ENCODE data around the gene TANGO6.

Gene TANGO6

DNA sequence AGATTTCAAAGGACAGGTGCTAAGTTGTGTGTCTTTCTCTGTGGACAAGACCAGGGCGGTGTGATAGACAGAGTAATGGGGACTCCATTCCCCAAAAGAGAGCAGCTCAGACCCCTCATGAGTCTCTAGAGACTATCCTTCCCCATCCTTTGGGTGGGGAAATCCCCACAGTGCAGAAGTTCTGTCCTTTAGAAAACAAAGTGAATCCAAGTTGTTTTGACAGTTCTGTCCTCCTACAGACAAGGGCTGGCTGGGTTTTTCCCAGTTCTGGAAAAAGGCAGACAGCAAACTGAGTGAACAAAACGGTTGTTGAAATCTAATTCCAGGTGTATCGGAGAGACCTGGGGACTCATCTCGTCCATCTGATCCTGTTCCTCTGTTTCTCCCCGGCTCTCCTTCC, 251.2 kb downstream of the TANGO6 start:
- DNase-seq (ENCODE audit: low read depth in 3 of 3): no peak

DNA sequence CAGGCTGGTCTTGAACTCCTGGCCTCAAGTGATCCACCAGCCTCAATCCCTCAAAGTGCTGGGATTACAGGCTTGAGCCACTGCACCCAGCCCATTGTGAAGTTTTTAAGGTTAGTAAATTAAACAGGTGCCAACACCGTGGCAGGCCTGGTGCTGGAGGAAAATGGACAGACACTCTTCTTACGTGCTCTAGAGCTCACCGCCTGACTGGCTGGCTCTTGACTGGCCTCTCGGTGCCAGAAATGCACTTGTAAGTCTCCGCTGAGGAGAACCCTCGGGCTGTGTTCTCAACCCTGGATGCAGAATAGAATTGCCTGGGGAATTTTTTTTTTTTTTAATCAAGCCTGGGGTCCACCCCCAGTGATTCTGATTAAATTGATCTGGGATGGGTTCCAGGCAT, 251.9 kb downstream of the TANGO6 start:
- no peak for DNase-seq (ENCODE audit: low read depth in 3 of 3)

DNA sequence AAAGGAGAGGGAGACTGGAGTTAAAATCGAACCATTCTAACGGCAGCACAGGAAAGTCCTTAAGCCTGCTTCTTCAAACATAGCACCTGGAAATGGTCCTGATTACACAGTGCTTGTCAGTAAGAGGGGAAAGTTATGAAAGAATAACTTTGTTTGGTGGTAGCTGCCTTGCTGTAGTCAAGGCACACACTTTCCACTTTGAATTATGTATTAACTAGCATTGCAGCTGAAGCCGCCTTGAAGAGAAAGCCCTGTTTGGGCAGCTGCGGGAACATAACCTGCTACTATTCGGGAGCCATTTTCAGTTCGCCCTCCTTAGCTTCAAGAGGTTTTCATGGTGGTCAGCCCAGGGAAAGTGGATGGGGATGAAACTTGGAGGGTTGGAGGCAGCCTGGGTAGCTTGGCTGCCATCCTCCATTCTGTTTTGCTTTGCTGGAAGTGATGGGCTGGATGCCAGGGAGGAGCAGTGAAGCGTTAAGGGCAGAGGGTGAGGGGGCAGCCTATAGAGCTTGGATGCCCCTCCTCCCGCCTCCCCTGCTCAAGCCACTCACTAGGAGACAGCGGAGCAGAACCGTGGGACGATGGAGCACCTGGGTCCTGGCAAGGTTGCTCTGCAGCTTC, 256.9 kb downstream of the TANGO6 start:
- no peak for DNase-seq (ENCODE audit: low read depth in 3 of 3)

DNA sequence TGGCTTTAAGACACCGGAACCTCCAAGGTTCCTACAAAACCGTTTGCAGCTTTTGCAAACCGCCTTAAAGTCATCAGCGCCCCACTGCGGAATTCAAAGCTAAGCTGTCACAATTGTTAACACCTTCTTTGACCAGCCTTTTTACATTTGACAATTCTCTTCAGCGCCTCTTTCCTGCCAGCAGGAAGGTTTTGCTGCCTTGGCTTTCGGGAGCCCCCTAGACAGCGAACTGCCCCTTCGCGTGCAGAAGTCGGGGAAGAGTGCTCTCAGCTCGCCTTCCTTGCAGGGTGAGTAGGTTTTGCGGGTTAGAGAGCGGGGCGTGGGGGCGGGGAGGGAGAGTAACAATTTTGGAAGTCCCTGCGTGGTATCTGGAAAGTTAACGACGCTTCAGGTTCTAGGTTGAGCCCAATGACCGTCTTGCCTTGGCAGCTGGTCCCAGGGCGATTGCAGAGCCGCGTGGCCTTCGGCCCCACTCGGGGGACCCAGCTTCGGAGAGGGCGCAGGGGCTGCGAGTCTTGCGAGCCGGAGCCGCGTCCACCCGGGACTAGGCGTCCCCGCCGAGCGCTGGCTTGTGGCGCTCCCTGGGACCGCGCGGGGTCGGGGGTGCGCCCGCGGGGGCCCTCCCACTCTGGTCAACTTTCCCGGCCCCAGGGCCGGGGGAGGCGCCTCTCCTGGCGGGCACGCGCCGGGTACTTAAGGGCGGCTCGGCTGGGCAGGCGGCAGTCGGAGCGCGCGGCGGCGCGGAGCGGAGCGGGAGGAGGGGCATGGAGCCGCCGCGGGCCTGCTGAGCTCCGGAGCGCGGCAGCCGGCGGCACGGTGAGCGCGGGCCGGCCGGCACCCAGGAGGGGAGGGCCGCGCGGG, 262.4 kb downstream of the TANGO6 start, which contains the start of gene HAS3:
HAS3 (plus strand) TSS at position 153 of the 861 bp plus-strand sequence. CDS start 3,743 bp downstream, outside the sequence.
- DNase-seq (ENCODE audit: low read depth in 3 of 3): no peak

DNA sequence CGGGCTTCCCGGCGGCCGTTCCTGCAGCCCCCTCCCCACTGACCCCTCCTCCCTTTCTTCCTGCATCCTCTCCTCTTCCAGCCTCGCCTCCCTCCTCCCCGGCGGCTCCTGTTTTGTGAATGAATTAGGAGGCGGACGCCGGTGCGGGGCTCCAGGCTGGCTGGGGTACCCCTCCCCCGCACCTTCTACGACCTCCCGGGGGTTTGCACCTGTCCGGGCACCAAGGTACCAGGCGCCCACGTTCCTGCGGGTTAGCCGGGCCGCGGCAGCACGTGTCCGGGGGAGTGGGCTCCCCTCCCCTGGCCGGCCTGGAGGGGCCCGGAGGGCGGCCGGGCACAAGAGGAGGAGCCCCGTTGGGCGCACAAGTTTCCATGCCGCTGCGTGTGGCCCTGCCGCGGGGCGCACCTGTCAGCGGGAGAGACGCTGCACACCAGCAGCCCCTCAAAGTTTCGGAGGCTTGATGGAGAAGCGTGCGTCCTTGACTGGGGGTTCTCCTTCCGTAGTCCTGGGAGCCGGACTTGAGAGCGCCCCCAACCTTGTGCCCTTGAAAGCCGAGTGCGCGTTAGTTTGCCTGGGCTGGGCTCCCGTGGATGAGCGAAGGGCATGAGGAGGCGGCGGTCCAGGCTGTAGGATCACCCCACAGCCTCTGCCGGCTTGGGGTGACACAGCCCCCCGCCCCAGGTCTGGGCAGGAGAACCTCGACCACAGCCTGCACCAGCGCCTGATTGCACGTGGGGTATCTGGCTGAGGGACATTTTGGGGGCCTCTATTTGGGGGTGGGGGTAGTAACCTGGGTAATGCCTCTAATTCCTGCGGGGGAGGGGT, 263.4 kb downstream of the TANGO6 start:
- DNase-seq (ENCODE audit: low read depth in 3 of 3): no peak

DNA sequence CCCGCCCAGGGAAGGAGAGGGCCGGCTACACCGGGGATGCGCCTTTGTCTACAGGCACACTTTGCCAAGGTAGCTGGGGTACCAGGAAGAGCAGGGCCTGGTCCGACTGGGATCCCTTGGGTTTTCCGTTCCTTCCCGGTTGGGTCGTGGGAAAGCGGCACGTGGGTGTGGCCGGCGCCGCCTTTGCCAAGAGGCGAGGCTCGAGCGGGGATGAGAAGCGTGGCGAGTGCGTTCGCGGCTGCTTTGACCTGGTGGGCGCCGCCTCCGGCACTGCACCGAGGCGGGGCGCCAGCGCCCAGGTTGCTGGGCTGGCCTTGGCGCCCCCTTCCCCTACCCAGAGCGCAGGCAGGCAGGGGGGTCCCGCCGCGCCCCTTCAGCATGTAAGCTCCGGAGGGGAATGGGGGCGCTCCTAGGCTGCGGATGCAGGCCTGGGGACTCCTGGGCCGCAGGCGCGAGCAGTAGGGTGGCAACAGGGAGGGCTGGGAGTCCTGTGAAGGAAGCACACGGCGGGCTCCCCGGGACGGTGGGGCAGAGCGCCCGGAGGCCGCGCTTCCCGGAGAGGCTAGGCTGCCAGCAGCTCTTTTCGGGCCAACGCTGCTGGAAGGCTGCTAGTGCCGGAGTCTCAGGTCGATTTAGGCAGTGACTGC, 264.1 kb downstream of the TANGO6 start:
- no peak for DNase-seq (ENCODE audit: low read depth in 3 of 3)

DNA sequence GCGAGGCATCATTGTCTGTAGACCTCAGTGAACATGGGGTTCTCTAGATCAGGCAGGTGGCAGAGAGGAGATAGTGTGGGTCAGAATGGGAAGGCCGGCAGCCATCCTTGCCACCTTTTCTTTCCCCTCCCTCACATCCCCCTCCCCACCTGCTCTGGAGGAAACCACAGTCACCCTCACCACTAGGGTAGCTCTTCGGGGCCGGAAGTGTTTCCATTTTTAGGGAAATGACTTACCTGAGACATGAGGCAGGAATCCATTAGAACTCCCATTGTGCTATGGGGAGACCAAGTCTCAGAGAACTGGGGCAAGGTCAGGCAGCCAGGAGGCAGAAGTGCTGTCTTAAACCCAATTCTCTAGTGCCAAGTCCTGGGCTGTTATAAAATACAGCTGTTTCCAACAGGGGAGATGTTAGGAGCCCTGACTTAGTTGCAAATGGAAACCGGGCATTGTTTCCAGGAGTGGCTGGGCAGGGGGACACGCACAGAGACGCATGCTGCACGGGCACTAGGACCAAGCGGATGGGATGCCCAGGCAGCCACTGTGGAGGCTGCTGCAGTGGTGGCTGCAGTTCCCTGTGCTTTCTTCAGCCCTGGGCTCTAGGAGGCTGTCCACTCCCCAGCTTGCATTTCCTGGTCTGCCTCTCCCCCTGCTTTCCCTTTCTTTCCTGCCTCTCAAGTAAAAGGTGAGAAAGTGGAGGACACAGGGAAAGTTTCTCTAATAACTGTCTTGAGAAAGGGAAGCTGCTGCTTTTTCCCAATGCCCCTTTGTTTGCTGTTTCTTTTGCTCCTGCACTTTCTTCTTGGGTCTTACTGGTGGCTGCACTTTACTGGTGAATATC, 265.0 kb downstream of the TANGO6 start:
- DNase-seq (ENCODE audit: low read depth in 3 of 3): no peak

DNA sequence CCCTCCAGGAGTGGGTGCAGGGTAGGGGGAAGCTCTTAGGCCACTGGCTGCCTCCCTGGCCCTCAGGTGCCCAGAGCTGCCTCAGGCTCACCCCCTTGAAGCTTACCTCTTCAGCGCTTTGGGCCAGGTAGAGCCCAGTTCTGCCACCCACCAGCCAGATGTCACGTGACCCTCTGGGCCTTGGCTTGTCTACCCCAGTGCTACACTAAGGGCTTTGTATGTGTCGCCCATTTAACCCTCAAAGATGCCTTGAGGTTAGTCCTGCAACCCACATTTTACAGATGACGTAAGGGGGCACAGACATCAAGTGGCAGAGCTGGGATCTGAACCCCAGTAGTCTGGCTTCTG, 265.5 kb downstream of the TANGO6 start:
- no peak for DNase-seq (ENCODE audit: low read depth in 3 of 3)

DNA sequence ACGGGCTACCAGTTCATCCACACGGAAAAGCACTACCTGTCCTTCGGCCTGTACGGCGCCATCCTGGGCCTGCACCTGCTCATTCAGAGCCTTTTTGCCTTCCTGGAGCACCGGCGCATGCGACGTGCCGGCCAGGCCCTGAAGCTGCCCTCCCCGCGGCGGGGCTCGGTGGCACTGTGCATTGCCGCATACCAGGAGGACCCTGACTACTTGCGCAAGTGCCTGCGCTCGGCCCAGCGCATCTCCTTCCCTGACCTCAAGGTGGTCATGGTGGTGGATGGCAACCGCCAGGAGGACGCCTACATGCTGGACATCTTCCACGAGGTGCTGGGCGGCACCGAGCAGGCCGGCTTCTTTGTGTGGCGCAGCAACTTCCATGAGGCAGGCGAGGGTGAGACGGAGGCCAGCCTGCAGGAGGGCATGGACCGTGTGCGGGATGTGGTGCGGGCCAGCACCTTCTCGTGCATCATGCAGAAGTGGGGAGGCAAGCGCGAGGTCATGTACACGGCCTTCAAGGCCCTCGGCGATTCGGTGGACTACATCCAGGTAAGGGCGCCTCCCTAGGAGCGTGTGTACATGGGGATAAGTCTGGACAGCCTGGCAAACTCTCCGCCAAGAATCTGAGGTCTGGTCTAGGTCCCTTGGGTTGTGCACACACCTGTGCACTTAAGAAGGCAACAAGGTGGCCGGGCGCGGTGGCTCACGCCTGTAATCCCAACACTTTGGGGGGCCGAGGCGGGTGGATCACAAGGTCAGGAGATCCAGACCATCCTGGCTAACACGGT, 266.3 kb downstream of the TANGO6 start:
- no peak for DNase-seq (ENCODE audit: low read depth in 3 of 3)

DNA sequence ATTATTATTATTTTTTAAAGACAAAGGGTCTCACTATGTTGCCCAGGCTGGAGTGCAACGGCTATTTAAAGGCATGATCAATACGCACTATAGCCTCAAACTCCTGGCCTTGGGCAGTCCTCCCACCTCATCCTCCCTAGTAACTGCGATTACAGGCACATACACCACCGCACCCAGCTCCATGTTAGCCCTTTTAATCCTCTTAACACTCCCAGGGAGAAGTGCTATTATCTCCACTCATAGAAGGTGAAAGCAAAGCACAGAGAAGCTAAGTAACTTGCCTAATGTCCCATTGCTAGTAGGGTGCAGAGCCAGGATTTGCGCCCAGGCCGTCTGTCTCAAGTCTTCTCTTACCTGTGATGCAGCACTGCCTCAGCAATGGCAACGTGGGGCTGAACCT, 267.1 kb downstream of the TANGO6 start:
- no peak for DNase-seq (ENCODE audit: low read depth in 3 of 3)

DNA sequence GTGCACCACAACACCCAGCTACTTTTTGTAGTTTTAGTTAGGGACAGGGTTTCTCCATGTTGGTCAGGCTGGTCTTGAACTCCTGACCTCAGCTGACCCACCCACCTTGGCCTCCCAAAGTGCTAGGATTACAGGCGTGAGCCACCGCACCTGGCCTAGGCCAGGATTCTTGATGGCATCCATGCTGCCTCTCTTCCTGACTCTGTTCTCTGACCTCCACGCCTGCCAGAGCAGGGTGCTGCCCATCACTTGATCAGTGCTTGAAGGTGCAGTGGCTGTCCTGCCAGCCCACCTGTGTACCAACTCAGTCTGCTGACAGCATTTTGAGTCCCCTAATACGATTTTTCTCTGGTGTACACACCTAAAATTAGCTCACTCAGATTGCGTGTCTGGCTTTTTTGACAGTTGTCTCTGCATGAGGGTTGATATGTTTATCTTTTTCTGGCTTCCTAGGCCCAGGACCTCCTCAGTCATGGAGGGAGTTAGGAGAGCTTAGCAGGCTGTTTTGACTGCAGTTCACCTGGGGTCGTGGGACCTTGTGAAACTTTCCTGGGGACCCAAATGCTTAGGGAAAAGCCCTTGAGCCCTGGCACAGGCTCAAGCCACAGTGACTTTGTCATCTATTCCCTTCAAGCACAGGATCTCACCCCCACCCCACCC, 268.0 kb downstream of the TANGO6 start:
- DNase-seq (ENCODE audit: low read depth in 3 of 3): no peak

DNA sequence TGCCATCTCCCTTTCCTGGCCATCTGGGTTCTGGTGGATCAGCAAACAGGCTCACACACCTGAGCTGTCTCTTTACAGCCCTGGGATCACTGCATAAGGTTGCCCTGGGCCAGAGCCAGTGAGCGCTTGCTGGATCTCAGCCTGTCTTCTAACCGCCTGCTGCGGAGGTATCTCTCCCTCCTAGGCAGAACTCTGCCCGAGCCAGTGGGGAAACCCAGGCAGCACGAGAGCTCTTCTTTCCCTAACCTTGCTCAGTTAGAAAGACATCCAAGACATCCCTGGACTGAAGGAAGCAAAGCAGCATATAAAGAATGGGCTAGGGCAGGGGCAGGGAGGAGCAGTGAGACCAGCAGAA, 268.5 kb downstream of the TANGO6 start:
- no peak for DNase-seq (ENCODE audit: low read depth in 3 of 3)

DNA sequence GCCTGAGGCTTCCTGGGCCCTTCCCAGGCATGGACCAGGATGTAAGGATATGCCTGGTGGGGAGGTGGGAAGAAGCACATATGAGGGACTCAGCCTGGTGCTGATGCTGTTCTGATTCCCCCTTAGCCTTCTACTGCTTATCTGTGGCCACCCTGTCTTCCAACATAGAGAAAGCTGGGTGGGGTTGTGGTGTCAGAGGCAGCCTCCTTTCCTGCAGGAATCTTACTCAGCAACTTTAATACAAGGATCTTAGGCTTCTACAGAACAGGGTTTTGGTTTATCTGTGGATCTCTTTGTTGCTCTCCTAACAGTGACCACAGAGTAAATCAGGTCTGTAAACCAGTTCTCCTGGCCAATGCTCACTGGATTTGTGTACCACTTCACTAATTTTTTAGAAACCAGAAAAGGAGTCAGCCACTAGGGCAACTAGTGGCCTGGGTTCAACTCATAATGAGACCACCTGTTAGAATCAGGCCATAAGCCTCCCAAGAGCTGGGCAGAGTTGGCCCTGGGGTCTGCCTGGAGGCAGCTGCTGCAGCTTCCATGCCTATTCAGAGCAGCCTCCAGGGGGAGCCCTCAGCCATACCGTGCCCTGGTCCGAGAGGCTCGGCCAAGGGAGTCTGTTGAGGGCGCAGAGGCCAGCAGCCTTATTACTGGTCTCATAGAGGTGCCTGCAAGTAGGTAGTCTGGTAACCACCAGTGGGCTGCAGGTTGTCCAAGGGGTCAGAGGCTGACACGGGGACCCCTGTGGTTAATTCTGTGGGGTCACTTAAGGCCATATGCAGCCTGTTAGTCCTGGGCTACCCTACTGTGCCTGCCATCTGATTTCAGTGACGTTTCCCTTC, 269.2 kb downstream of the TANGO6 start:
- DNase-seq (ENCODE audit: low read depth in 3 of 3): peak; percentile 33 to 53 (median 39)

DNA sequence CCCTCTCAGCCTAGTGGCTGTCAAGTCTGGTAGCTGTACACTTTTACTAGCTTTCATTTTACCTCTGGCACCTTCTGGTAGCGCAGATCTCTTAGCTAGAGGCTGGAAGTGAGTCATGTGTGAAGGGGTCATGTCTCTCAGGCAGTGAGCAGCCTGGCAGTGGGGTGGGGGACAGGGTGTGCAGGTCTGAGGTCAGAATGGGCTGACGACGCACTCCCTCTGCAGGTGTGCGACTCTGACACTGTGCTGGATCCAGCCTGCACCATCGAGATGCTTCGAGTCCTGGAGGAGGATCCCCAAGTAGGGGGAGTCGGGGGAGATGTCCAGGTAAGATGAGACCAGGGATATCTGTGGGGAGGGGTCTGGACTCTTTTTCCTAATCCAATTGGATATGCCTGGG, 269.9 kb downstream of the TANGO6 start:
- no peak for DNase-seq (ENCODE audit: low read depth in 3 of 3)

DNA sequence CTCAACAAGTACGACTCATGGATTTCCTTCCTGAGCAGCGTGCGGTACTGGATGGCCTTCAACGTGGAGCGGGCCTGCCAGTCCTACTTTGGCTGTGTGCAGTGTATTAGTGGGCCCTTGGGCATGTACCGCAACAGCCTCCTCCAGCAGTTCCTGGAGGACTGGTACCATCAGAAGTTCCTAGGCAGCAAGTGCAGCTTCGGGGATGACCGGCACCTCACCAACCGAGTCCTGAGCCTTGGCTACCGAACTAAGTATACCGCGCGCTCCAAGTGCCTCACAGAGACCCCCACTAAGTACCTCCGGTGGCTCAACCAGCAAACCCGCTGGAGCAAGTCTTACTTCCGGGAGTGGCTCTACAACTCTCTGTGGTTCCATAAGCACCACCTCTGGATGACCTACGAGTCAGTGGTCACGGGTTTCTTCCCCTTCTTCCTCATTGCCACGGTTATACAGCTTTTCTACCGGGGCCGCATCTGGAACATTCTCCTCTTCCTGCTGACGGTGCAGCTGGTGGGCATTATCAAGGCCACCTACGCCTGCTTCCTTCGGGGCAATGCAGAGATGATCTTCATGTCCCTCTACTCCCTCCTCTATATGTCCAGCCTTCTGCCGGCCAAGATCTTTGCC, 271.1 kb downstream of the TANGO6 start:
- DNase-seq (ENCODE audit: low read depth in 3 of 3): no peak

DNA sequence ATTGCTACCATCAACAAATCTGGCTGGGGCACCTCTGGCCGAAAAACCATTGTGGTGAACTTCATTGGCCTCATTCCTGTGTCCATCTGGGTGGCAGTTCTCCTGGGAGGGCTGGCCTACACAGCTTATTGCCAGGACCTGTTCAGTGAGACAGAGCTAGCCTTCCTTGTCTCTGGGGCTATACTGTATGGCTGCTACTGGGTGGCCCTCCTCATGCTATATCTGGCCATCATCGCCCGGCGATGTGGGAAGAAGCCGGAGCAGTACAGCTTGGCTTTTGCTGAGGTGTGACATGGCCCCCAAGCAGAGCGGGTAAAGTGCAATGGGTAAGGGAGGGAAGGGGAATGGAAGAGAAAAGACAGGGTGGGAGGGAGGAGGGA, 271.6 kb downstream of the TANGO6 start:
- no peak for DNase-seq (ENCODE audit: low read depth in 3 of 3)

DNA sequence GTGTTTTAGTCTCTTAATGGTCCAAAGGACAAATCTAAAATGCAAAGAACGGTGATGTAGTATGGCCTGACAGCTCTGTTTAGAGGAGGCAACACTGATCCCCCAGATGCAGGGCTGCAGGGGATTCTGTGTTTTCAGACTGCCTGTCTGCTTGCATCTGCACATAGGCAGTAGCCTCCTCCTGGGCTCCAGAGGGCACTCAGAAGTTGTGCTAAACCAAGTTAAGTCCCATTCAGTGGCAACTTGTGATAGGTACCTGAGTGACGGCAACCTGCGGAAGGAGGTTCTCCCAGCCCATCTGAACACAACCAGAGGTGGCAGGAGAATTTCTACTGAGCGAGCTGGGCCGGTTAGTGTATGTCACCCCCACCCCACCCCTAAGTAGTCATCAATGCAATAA, 272.0 kb downstream of the TANGO6 start:
- no peak for DNase-seq (ENCODE audit: low read depth in 3 of 3)

DNA sequence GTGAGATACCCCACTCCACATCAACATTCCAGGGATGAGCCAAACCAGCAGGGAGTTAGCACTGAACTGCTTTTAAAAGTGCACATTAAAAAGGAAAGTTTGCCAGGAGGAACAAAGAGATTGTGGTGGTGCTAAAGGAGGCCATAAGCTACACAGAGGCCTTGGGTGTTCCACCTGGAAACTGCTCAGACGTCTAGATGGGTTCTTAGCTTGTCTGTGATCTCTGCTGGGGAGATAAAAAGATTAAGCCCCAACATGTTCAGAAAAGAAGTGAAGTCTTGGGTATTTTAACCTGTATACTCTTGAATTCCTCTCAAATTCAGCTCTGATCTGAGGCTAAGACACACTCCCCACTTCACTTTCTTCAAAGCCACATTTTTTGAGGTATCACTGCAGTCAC, 272.5 kb downstream of the TANGO6 start:
- DNase-seq (ENCODE audit: low read depth in 3 of 3): no peak

Data from stimulated activated CD4-positive, alpha-beta T cell treated with anti-CD3 and anti-CD28 coated beads, TNF-alpha, amount 100 ng/mL, for 48 hours (primary cell).